GOT3 (cell line): ENCODE results near the gene SLC25A43.
"Not testable (repeated sequence)": the region's sequence is repeated elsewhere in the genome, so short reads cannot be mapped to it uniquely, and the experiment has no call there.

Experiments used
- DNase-seq: peaks from one replicate; lab custom pipeline; 2025; ENCODE audit warnings: mixed read lengths; lab: John Stamatoyannopoulos, UW

SLC25A43 gene

DNA sequence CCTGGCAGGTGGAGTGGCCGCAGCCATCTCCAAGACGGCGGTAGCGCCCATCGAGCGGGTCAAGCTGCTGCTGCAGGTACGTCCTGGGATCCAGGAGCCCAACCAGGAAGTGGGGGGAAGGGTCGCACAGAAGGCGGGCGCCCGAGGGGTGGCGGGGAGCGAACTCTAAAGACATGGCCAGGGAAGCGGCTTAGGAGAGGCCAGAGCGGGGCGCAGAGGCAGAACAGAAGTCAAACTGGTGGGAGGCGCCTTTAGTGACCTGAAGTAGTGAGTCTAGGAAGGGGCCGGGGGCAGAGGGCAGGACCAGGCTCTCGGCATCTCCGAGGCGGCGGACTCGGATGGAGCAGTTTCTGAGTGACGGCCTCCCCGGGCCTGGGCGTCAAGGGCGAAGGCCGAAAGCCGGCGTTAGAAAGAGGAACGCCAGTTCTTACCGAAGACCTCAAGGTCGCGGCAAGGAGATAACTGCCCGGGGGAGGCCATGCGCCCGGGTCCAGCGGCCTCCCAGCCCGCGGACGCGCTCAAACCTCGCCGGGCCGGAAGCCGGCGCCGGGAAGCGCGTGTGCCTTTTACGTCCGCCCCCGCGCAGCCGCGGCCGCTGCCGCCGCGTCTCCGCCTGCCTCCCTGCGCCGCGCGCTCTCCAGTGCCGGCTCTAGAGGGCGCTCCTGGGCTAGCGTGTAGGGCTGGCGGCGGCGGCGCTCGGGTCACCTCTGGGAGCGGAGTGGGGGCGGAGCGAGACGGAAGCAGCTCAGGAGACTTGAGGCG lies 69.6 kb downstream of the SLC25A43 start:
- DNase-seq: peak; percentile 34

DNA sequence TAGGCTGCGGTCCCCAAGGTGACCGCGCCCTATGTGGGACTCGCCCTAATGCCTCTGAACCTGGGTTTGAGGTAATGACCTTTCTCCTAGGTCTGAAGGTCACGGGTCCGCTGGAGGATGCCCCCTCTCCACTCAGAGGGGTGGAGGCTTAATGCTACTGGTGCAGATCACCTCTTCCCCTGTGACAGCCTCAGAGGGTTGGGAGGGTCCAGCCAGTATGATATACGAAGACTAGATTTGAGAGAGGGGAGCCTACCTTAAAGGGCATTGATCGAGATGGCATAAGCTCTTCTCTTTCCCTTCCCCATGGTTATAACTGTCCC lies 70.1 kb downstream of the SLC25A43 start:
- no peak for DNase-seq

DNA sequence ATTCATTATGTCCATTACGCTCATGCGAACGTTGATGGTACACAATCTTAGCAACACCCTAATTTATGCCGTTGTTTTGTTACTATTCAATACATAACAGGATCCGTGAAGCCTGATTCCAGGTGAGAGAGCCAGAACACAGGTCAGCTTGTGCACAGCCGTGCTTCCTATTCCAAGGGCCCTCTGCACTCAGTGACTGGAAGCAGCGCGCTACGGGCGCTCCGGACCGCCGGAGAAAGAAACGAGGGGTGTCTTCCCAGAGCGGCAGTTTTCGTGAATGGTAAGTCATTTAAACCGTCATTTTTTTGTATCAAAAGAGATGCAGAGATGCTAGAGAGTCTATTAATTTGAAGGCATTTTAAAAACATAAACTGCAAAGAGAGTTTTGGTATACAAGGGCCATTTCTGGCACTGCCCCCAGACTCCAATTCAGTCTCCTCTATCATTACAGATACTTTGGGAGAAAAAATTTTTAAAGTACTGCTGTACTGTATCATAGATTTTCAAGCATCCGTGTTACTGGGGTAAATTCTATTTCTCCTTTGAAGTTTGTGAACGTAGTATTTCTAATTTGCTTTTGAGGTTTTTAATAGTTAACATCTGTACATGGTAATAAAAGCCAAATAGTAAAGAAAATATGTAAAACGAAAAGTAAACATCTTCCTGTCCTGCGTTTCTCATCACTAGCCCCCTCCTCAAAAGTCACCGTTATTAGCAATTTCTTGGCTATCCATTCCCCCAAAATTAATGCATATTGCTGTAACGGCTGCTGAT lies 75.7 kb downstream of the SLC25A43 start:
- DNase-seq: no peak

DNA sequence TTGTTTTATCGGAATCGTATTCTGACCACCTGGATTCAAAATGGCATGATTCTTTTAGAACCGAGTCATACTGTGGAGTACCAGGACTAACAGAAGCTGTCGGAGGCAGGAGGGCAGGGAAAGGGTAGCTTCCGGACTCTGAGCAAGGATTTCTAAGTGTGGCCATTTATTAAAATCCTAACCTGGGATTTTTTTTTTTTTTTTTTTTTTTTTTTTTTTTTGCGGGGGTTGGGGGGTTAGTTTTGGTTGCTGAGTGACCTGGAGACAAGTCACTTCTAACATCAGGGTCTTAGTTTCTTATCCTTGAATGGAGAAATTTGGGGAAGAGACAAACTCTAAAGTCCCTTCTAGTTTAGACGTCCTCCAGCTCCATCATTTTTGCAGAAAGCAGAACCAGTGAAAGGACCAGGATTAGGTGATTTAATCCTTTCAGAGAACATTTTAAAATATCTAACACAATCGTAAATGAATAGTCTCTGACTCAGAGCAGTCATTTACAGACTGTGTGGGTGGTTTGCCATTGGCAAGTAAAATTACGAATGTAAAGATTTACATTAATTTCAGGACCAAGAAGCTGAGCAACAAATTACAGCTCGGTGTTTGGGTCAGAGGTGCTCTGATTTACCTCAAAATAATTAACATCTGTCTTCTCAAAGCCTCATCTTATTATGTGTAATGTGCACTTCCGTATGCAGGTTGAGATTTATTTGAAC lies 76.4 kb downstream of the SLC25A43 start:
- DNase-seq: no peak

DNA sequence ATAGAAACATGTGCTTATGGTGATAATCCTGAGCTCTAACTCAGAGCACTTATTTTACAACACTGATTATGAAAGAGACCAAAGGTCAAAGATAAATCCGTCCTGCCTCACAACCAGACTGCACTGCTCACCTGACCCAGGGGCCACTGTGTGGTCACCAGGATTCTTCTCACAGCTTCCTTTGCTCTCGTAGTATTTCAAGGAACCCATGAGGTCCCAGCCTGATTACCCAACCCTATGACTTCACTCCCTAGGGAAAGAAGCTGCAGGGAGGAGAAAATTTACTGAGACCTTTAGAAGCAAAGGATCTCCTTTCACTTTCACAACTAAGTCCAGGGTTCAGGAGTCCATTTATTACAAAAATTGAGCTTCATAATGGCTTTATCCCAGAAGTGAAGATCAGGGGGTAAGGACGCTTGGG lies 78.7 kb downstream of the SLC25A43 start:
- DNase-seq: peak; percentile 2

DNA sequence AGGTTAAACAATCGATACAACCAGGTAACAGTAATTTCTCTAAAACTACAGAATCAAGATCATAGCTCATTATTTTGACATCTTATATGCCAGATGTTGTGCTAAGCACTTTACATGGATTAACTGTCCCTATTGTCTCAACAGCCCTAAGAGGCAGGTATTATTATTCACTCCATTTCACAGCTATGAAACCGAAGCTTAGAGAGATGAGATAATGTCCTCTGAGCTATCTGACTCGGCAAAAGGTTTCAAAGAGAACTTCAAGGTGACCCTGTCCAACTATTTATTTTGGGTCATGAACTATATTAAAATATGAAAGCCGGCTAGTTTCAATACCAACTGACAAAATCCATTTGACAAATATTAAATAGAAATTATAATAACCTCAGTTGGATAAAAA lies 79.4 kb downstream of the SLC25A43 start:
- DNase-seq: no peak

DNA sequence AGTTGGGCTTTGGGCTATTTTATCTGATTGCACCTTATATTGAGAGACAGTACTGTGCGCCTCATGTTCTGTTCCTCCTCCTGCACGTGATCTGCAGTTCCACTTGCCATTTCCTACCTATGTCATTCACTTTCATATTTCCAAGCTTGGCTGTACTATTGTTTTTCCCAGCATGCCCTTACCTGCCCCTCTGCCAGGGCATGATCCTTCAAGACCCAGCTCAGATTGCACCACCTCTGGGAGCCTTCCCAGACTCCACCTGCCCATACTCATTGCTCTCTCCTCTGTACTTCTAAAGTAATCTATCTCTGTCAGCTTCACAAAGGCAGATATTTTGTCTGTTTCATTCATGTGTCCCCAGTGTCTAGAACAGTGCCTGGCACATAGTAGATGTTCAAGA lies 80.7 kb downstream of the SLC25A43 start:
- no peak for DNase-seq

DNA sequence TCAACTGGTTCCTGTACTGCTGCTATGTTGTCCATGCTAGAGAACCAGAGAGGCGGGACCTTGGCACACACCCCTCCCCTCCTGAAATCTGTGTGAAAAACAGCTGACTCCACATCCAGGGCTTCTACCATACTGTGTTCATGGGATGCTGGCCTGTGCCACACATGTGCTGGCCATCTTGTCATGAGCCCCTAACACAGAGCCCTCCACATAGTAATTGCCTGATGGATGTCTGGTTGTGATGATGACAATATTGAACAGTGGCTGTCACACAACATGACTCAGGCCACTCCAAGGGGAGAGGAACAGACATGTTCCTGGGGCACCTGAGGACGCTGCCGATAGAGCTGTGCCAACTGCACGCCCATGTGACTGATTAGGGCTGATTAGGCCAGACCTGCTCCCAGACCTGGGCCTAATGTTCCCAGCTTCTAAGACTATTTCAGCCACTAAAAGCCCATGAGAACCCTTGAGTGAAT lies 82.2 kb downstream of the SLC25A43 start:
- no peak for DNase-seq

DNA sequence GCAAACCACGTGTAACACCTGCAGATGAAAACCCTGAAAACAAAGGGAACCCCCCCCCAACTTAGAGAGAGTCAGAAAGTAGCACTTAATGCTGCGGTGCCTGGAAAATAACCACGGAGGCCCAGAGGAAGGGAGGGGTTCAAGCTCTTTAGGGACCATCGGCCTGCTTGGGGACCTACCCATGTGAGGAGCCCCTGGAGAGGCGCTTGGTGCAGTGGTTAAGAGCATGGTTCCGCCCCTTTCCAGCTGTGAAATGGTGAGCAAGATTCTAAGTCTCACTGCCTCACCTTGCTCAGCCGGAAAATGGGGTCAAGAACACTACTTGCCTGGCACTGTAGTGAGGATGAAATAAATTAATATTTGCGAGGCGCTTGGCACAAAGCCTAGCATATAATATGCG lies 82.9 kb downstream of the SLC25A43 start:
- no peak for DNase-seq

DNA sequence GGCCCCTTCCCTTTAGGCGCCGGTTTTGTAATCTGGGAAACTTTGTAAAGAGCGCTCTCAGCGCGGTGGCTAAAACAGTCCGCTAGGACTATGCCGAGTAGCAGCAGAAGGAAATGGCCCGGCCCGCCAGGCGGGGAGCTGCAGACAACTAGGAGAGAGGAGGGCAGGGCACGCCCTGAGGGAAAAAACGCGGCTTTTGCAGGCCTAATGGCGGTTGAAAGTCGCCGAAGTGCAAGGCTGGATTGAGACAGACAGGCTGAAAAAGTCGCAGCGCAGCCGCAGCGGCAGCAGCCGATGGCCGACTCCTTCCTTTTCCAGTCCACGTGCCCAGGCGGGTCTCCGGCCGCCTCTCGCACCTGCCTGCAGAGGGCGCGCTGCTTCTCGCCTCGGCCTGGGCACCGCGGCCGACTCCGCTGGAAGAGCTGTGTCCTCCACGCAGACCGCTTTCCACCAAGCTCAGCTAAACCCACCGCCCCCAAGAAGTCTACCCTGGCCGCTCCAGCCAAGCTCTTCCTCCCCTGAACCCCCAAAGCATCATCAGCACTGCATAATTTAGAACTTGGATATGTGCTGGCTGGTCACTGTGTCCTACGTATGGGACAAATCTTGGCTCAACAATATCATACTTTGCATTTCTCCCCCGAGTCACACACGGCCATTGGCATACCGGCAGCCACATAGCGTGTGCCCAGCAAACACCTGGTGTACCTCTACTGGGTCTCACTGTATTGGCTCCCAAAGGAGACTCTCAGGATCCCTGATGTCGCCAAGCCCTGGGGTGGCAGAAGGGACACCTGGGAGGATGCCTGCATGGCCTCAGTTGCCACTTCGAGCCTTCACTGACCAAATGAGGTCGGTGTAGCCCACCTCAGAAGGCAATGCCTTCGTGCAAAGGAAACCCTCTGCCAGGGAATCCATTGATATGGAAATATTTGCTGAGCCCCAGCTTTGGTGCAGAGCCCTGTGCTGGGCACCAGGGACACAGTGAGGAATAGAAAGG lies 83.6 kb downstream of the SLC25A43 start:
- no peak for DNase-seq

DNA sequence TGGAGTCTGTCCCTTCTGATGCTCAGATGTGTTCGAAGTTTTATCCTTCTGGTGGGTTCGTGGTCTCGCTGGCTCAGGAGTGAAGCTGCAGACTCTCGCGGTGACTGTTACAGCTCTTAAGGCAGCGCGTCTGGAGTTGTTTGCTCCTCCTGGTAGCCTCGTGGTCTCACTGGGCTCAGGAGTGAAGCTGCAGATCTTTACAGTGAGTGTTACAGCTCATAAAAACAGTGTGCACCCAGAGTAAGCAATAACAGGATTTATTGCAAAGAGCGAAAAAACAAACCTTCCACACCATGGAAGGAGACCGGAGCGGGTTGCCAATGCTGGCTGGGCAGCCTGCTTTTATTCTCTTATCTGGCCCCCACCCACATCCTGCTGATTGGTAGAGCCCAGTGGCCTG lies 87.6 kb downstream of the SLC25A43 start:
- DNase-seq: no peak

DNA sequence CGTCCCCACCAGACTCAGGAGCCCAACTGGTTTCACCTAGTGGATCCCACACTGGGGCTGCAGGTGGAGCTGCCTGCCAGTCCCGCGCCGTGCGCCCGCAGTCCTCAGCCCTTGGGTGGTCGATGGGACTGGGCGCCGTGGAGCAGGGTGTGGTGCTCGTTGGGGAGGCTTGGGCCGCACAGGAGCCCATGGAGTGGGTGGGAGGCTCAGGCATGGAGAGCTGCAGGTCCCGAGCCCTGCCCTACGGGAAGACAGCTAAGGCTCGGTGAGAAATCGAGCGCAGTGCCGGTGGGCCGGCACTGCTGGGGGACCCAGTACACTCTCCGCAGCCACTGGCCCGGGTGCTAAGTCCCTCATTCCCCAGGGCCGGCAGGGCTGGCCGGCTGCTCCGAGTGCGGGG lies 88.6 kb downstream of the SLC25A43 start:
- DNase-seq: not testable (repeated sequence)

DNA sequence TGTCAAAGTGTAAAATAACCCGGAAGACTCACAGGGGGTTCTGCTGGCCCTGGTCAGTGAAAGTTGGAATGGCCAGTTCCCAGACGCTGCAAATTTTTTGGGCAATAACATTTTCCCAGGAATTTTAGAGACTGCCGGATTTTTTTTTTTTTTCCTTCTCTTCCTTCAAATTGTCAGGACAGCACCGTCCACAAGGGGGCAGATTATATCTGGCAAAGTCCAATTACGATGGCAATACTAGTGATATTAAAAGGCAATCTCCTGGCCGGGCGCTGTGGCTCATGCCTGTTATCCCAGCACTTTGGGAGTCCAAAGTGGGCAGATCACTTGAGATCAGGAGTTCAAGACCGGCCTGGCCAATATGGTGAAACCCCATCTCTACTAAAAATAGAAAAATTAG lies 89.6 kb downstream of the SLC25A43 start:
- no peak for DNase-seq

DNA sequence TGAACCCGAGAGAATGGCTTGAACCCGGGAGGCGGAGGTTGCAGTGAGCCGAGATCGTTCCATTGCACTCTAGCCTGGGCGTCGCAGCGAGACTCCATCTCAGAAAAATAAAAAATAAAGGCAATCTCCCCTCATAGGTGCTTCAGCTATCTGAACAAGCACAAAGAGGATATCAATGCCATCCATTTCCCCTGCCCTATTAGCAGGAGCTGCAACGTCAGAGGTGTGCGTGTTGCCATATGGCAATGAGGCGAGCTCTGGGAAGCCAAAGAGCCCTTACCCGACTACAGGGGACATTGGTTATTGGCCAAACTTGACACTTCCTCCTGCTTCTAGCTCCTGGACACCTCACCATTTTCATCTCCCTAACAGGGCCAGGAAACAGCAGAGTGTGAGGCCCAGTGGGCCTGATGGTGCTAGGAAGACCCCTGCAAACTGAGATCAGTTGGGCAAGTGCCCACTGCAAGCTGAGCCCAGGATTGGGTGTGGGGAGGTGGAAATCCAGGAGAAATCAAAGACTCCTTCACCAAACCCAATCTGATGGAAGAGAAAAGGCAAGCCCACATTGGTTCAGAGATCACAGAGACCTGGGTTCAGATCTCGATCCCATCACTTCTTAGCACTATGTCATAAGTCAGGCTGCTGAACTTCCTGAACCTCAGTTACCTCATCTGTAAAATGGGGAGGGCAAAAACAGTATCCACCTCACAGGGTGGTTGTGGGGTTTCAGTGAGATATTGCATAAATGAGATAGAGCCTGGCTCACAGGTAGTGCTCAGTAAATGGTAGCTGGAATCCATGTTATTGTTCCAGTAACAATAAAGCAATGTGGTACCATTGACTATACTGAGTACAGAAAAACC lies 90.3 kb downstream of the SLC25A43 start:
- DNase-seq: no peak

DNA sequence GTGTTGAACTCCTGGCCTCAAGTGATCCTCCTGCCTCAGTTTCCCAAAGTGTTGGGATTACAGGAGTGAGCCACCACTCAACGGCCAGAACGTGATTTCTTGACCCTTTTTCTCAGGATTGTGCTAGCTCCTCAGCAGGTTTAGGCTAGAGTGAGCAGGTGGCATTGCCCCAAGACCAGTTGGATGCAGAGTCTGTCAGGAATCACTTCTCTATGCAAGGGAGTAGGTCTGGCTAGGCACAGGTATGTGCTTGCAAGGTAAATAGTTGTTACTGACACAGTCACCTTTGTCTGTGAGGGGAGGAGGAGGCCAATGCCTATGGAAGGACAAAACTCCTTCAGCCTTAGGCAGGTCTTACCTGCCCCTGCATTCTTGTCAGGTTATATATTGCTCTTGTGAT lies 93.3 kb downstream of the SLC25A43 start:
- DNase-seq: no peak

DNA sequence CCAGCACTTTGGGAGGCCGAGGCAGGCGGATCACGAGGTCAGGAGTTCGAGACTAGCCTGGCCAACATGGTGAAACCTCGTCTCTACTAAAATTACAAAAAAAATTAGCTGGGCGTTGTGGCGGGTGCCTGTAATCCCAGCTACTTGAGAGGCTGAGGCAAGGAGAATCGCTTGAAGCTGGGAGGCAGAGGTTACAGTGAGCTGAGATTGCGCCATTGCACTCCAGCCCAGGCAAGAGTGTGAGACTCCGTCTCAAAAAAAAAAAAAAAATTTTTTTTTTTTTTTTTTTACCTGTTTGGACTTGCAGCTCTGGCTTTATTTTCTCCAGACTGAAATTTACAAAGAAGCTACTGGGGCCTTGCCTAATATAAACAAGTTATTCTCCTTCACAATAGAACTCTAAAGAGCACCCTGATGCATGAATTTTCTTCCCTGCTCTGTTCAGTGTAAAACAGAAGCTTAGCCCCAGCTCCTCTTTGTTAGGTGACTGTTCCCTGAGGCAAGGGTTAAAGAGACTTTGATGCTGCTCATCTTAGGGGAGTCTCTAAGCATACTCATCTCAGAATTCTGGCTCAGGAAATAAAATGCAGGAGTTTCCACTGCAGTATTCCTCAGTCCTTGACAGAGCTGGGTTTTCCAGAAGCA lies 94.8 kb downstream of the SLC25A43 start:
- not testable (repeated sequence) for DNase-seq

DNA sequence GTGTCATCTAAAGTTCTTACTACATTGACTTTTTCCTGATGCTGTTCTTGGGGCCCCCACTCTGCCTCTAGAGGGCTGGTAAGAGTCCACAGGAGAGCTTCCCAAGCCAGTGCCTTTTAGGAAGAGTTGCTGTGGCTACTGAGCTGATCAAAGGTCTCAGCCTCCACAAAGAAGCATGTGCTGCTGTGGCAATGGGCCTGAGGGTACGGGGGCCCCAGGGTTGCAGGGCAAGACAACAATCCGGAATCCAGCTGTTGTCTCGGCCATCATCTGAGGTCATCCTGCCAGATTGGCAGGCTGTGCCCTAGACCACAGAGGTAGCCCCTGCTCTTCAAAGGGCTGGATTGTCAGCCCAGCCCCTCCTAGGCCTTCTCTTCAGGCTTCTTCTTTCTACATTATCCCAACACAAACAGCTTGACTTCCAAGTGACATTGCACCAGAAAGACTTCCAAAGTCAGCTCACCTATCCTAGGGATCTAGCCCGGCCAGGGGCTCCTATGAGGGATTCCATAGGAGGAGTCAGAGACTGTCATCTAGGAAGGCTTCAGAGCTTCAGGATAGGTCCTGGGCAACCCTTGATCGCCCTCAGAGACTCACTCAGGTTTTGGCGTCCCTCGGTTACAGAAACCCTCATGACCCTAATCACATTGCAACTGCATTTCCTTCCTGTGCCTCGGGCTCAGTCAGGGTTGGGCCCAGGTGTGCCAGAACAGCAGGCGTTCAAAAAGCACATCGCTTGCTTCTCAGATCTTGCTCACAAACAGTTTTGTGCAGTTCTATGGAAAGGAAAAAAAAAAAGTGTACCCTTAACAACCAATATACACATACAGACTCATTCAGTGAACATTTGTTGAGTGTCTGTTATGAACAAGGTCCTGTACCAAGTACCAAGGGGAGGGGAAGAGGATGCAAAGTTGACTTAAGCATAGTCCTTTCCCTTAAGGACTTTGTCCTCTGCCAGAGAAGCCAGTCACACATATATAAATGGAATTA lies 96.9 kb downstream of the SLC25A43 start:
- no peak for DNase-seq

DNA sequence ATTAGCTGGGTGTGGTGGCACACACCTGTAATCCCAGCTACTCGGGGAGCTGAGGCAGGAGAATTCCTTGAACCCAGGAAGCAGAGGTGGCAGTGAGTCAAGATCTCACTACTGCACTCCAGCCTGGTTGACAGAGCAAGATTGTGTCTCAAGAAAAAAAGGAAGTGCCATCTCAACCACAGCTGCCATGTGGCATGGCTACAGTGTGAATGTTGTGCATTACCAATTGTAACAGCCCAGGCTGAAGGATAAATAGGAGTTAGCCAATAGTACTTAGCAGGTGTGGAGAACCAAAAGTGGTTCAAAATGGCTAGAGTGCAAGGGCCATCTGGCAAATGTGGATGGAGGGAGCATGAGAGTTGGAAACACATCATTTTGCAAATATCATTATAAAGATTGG lies 98.0 kb downstream of the SLC25A43 start:
- no peak for DNase-seq
